Stimulated activated CD8-positive, alpha-beta memory T cell treated with anti-CD3 and anti-CD28 coated beads, Interleukin-12 subunit alpha, Interleukin-12 subunit beta, amount 100 ng/mL, for 1 hour (primary cell): ENCODE results near the gene C17orf75.
"Not testable (repeated sequence)": the region's sequence is repeated elsewhere in the genome, so short reads cannot be mapped to it uniquely, and the experiment has no call there.

Experiments
- DNase-seq: peaks from one replicate; pipeline ENCODE4 v3.0.0-alpha.2; 2020; ENCODE audit warnings: low read depth

The C17orf75 gene, protein sequence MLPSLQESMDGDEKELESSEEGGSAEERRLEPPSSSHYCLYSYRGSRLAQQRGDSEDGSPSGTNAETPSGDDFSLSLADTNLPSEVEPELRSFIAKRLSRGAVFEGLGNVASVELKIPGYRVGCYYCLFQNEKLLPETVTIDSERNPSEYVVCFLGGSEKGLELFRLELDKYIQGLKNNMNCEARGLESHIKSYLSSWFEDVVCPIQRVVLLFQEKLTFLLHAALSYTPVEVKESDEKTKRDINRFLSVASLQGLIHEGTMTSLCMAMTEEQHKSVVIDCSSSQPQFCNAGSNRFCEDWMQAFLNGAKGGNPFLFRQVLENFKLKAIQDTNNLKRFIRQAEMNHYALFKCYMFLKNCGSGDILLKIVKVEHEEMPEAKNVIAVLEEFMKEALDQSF

DNA sequence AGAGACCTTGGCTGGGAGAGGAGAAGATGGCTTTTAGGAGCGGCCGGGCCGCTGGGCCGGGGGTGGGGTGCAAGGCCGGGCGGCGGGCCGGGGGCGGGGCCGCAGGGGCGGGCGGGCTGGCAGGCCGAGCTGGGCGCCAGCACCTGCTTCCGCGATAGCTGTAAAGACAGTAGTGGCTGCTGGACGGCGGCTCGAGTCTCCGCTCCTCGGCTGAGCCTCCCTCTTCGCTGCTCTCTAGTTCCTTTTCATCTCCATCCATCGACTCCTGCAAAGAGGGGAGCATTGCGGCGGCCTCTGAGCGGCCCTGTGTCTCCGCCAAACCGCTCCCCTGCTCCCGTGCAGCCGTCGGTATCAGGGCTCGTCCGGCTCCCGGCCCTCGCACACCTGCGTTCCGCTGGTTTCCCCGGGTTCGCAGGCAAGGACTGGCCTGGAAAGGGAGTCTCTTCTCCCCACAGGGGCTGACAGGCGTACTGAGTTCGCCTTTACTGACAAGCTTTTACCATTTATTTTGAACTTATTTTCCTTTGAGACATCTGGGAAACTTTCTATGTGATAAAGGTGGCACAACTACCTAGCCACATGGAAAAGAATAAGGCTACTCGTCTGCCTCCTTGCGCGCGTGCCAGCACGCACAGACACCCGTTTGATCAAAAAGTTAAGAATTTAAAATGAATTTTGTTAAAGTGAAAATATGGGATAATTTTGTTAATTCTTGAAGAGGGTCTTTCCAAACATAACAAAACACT, at the start of gene C17orf75:
TSS of gene C17orf75 (minus strand) at position 317 of the 746 bp plus-strand sequence. CDS start at position 283, 34 bp downstream.
- peak; percentile 61 for DNase-seq

DNA sequence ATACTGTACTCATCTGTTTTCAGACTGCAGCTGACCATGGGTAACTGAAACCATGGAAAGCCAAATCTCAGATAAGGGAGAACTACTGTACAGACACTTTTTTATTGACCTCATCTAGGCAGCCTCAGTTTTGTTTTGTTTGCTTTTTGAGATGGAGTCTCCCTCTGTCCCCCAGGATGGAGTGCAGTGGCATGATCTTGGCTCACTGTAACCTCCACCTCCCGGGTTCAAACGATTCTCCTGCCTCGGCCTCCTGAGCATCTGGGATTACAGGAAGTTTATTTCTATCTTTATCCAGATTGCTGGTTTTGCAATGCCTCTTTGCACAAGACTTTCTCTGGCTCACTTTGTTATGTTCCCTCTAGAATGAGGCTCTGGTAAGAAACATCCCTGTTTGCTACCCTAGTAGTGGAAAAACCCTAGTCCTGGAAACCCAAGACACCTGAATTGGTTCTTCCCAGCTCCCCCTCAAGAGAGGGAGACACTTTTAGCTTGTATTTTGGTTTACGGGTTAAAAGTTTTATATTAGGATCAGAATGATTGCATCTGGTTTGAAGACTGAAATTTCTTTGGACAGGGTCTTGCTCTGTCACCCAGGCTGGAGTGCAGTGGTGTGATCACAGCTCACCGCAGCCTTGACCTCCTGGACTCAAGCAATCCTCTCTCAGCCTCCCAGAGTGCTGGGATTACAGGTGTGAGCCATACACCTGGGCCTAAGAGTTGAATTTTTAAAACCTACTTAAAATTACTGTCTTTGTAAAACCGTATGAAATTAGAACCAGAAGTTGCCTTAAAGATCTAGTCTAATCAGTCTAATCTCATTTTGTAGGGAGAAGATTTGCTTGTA, 46.9 kb upstream of the C17orf75 start:
- no peak for DNase-seq

DNA sequence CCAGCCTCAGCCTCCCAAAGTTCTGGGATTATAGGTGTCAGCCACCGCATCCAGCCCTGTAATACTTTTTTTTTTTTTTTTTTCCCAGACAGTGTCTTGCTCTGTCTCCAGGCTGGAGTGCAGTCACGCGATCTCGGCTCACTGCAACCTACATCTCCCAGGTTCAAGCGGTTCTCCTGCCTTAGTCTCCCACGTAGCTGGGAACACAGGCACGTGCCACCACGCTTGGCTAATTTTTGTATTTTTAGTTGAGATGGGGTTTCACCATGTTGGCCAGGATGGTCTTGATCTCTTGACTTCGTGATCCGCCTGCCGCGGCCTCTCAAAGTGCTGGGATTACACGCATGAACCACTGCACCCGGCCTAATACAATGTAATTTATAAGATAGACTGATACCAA, 46.2 kb upstream of the C17orf75 start:
- DNase-seq = not testable (repeated sequence)

DNA sequence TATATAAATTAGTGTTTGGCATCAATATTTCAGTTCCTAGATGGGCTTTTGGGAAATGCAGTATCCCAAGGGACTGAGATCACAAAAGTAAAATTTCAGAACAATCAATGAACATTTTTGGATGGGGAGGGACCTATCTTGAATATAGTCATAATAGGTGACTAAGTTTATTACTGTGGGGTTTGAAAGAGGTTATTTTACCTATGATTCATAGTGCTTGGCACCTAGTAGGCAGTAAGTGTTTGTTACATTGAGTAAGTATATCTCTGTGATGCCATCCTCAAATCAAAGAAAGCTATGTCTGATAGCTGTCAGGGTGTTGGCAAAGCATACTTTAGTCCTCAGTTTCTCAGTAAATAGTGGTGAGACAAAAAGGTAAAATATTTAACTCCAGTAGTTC, 44.9 kb upstream of the C17orf75 start:
- DNase-seq = no peak

DNA sequence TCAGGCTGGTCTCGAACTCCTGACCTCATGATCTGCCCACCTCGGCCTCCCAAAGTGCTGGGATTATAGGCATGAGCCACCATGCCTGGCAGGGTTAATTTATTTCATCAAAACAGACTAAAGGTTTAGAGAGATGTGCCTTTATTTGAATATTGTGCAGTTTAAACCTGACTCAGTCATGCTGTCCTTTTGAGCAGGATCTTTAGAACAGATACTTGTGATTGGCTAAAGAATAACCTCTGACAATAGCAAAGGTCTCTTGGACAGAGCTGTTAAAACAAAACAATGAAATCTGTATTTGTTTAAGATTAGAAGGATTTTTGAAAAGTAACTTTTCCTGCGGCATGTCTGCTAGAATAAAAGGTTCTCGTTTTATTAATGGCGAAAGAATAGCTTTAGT, 44.0 kb upstream of the C17orf75 start:
- no peak for DNase-seq

DNA sequence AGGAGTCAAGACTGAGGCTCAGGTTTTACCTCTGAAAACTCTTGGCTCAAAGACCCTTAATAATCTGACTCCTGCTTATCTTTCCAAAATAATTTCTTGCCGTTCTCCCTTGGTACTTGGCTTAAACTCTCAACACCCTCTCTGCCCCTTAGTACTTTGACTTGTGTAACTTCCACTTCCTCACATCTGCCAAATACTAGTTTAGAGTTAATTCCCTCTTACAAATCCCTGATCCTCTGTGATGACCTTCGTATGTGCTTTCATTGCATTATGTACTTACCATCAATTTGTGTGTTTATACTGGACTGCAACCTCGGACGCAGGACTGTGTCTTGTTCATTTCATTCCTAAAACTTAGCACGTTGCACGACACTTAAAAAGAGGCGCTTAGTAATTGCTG, 43.1 kb upstream of the C17orf75 start:
- no peak for DNase-seq

DNA sequence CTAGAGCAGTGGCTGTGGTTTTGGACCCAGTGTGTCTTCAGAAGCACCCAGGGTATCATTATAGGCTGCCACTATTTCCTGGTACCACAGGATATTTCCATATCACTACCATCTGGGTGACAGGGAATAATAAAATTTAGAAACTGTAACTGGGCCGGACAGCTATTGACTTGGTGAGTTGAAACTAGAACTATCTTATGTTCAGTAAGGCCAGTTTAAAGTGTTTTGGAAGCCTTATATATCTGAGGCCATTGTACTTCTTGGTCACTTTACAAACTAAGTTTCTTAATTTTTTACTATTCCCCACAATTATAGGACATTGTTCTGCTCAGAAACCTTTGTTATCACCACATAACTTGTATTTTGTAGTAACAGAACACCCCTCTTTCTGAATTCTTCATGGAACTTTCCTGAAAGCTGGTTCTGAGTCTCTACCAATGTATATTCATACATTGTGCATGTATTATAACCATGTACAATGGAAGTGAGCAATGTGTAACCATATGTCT, 42.0 kb upstream of the C17orf75 start:
- no peak for DNase-seq

DNA sequence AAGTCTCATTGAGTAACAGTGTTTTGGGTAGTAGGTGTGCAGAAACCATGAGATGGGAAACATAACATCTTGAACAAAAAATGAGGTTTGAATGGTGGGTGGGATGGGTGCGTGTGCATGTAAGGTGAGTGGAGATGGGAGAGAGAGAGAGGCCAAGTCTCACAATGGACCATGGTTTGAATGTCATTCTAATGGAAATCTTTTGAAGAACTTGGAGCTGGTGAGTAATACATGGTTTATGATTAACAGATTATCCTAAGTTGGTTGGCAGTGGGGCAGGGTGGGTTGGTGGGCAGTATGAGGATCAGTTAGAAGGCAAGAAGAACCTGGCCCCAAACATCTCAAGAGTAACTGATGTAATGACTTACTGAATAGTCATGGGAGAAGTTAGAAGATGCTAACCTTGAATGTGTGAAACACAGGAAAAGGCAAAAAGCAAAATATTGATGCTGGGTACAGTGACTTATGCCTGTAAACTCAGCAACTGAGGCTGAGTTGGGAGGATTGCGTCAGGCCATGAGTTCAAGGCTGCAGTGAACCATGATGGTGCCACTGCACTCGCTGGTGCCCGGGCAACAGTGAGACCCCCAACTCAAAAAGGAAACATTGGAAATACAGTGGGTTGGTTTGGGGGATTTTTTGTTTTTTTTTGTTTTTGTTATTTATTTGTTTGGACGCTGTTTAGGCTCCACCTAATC, 40.7 kb upstream of the C17orf75 start:
- no peak for DNase-seq

DNA sequence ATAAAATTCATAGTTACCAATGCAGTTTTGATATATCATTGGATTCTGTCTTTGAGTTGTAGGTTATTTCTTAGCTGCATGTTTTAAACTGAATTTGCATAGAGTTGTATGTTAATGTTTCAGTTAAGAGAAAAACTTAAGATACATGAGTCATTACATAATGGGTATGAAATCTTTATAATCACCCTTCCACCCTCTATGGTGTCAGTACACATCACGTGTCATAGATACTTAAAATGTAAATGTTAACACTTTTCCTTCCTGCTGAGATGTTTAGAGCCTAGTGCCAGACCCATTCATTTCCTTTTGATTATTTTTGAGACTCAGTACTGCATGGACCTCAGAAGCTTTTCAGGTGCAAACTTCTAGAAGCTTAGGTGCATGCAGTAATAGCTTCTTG, 28.5 kb upstream of the C17orf75 start:
- no peak for DNase-seq

DNA sequence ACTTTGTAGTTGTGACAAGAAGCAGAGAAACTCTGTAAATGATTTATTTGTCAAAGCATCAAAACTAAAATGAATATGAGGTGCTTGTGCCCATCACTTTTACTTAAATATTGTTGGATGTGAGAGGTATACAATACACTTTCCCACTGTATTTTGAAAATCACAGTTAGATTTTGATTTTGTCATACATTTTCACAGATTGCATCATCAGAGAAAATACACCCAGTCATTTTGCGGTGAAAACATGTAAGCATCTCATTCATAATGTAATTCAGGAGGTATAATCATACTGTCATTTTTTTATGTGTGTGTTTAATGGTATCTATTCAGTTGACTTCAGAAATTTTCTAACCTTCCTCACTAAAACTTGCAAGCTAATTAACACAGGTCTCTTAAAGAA, 19.3 kb upstream of the C17orf75 start:
- no peak for DNase-seq

DNA sequence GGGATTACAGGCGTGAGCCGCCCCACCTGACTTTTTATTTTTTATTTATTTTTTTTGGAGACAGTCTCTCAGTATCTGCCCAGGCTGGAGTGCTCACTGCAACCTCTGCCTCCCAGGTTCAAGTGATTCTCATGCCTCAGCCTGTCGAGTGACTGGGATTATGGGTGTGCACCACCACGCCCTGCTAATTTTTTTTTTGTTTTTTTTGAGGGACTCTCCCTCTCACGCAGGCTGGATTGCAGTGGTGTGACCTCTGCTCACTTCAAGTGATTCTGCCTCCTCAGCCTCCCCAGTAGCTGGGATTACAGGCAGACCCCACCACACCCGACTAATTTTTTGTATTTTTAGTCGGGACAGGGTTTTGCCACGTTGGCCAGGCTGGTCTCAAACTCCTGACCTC, 15.6 kb upstream of the C17orf75 start:
- no peak for DNase-seq

DNA sequence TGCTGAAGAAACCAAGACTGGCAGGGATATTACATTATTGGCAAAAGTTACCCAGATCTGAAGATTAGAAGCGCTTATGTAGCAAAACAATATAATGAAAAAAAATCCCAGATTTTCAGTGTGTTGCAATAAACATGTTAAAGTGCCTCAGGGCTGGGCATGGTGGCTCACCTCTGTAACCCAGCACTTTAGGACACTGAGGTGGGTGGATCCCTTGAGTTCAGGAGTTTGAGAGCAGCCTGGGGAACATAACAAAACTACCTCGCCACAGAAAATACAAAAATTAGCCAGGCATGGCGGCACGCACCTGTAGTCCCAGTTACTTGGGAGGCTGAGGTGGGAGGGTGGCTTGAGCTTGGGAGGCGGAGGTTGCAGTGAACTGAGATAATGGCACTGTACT, 14.8 kb upstream of the C17orf75 start:
- no peak for DNase-seq

DNA sequence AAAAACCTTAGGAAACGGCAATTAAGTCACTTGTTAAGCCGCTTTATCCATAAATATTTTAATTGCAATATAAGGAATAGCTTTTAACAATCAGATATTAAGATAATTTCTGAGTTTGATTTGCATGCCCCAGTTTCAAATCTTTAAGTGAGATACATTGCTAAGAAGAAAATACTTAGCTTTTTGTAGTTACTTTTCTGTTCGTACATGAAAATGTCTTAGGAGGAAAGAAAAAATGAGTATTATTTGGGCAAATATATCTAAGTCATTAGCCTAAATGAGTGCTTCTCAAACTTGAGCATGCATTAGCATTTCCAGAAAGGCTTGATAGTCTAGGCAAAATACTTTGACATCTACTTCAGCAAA, 14.4 kb upstream of the C17orf75 start:
- DNase-seq = no peak

DNA sequence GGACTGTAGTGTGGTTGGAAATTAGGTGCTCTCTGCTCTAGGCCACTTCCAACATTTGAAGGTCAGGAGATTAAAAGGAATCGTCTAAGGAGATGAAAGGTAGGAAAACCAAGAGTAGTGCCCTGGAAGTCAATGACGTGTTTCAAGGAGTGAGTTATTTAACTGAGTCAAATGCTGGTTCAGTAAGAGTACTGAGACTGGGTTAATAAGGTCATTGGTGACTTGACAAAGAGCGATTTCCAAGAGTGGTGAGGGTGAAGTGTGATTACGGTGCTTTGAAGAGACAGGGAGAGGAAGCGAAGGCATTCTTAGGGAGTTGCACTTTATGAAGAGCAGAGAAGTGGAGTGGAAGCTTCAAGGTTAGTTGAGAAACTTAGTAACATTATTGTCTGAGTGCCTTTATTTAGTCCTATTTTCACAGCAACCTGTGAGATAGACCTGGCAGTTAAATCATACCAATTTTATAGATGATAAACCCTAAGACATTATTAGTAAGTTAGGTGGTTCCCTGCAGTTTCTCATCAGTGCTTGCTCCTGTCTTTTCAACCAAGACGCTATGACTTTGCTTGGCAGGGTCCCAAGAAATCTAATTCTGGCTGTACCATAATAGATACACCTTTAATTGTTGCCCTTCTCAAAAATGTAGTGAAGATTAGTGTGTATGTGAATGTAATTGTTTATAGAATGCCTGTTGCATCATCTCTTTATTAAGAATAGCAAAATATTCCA, 13.8 kb upstream of the C17orf75 start:
- DNase-seq = no peak

DNA sequence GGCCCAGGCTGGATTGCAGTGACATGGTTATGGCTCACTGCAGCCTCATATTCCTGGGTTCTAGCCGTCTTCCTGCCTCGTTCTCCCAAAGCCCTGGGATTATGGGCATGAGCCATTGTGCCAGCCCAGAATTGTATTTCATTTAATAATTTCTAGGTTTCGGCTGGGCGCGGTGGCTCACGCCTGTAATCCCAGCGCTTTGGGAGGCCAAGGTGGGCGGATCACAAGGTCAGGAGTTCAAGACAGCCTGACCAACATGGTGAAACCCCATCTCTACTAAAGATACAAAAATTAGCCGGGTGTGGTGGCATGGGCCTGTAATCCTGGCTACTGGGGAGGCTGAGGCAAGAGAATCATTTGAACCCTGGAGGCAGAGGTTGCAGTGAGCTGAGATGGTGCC, 10.8 kb upstream of the C17orf75 start:
- not testable (repeated sequence) for DNase-seq

DNA sequence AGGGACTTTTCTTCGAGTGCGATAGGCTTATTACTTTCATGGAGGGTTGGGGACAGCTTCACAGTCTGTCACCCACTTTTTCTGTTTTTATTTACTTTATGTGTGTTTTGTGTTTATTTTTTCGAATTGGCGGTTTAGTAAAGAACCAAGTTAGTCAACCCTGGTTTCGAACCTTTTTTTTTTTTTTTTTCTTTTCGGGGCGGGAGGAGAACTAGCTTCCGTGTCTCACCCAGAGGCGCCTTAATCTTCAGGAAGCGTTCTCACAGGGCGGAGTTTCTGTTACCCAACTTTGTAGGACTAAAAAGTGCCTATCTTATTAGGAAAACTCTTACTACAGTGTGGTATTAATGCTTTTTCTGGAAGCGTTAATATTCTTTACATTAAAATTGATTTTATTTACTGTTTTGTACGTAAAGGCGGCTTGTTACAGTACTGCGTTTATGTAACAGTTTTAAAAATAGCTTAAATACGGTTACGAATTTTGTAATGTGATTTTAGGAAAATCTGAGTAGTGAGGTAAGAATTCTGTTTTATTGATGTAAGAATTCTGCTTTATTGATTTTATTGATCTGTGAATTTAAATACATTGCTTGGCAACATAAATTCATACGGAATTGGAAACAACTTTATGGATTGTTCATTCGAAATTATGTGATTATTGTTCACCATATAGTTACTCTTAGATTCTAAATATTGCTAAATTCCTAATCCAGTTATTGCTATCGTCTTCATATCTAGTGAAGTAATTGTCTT, 8.9 kb upstream of the C17orf75 start:
- DNase-seq = peak; percentile 19

DNA sequence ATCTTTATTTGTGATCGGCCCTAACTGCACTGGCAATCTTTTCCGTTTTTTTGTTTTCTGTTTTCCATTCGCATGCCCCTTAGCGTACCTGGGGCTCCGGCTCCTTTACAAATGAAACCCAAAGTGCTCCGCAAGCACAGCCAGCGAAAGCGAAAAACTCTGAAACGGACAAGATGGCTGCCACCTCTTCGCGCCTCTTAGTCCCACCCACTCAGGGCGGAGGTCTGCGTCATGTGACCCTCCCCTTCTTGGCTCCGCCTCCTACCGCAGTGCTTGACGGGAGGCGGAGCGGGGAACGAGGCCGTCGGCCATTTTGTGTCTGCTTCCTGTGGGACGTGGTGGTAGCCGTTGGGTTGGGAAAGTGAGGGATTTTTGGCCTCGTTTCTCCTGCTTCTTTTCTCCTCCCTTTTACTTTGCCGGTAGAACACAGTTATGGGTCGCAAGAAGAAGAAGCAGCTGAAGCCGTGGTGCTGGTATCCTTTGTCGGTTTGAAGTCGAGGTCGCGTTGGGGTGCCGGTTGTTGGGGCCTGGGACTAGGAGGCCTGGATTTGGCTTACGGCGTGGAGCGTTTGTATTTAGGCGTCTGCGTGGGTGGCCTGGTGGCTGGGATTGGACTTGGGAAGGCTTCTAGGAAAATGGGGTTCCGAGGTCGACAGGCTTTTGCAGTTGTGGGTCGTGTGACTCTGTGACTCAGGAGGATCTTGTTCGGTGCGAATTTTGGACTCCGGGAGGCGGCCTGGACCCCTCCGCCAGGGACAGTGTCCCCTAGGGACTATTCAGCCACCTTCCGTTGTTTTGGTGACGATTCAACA, 8.1 kb upstream of the C17orf75 start, which contains the start of gene ZNF207:
TSS of gene ZNF207 (plus strand) at position 304 of the 812 bp plus-strand sequence. CDS start at position 433, 129 bp downstream.
- peak; percentile 88 for DNase-seq

DNA sequence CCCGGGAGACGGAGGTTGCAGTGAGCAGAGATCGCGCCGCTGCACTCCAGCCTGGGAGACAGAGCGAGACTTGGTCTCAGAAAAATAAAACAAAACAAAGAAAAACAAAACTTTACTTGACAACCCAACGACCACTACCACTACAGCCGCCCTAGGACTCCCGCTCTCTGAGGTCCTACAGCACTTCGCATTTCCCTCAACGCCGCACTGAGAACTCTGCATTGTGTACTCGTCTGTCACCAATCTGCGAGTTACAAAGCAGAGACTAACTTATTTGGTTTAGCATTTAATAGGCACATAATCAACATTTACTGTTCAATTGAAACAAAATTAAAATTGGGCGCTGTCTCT, 7.5 kb upstream of the C17orf75 start:
- DNase-seq = no peak

DNA sequence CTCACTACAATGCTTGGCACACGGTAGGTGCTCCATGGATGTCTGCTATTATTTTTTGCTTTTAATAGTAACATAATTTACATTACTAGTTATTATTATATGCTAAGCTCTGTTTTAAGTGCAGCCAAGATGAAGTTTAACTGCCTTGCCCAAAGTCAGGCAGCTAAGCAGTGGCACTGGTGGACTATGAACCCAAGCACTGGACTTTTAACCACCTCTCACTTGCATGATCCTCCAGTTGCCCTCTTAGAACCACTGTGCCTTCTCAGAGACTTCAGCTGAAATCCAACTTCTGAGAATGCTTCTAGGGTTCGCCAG, 6.5 kb upstream of the C17orf75 start:
- no peak for DNase-seq
